Measurements from ENCODE around the gene RNF220.

Gene RNF220

DNA sequence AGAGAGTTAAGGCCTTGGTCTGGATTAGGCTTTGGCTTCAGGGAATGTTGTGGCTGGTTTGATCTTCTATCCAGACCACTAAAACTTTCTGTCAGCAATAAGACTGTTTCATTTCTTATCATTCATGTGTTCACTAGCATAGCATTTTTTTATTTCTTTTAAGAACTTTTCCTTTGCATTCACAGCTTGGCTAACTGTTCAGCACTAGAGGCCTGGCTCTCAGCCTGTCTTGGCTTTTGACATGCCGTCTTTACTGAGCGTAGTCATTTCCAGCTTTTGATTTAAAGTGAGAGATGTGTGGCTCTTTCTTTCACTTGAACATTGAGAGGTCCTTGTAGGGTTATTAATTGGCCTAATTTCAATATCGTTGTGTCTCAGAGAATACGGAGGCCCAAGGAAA lies 62.5 kb downstream of the RNF220 start:
- H3K27me3 Mint-ChIP-seq, result peaks cover 36% of the 10 kb centered on the region
- H3K4me1 Mint-ChIP-seq, result no peaks in the 10 kb centered on the region
- no peaks in the 10 kb centered on the region for H3K36me3 Mint-ChIP-seq (ENCODE audit: insufficient read depth)
- ATAC-seq (replicated peaks; ENCODE audit: extremely low read depth, poor library complexity, severe bottlenecking), result no peak
- peaks cover 5% of the 10 kb centered on the region for H3K9me3 Mint-ChIP-seq
- no peak overlapping the region for H3K4me3 Mint-ChIP-seq
- DNase-seq (ENCODE audit: low spot score in 2 of 2), result no peak
- H3K27ac Mint-ChIP-seq (ENCODE audit: low read depth), result no peak overlapping the region

DNA sequence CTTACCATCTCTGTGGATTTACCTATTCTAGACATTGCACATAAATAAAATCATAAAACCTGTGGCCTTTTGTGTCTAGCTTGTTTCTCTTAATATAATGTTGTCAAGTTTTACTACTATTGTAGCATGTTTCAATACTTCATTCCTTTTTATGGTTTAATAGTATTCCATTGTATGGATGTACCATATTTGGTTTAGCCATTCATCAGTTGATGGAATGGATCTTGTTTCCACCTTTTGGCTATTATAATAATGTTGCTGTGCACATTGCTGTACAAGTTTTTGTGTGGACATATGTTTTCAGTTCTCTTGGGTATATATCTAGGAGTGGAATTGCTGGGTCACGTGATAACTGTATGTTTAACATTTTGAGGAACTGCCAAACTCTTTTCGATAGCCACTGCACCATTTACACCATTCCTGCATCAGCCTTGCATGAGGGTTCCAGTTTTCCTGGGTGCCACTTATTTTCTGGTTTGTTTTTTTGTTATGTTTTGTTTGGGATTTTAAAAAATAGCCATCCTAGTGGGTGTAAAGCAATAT lies 66.9 kb downstream of the RNF220 start:
- no peak overlapping the region for H3K4me3 Mint-ChIP-seq
- no peaks in the 10 kb centered on the region for H3K4me1 Mint-ChIP-seq
- ATAC-seq (replicated peaks; ENCODE audit: extremely low read depth, poor library complexity, severe bottlenecking) (no peak), DNase-seq (ENCODE audit: low spot score in 2 of 2) (no peak)
- peaks cover 5% of the 10 kb centered on the region for H3K9me3 Mint-ChIP-seq
- H3K27me3 Mint-ChIP-seq, result peaks cover 28% of the 10 kb centered on the region
- no peak overlapping the region for H3K27ac Mint-ChIP-seq (ENCODE audit: low read depth)
- no peaks in the 10 kb centered on the region for H3K36me3 Mint-ChIP-seq (ENCODE audit: insufficient read depth)

GRCh38 chr1:44472620-44473525 lies 67.8 kb downstream of the RNF220 start:
- H3K27ac Mint-ChIP-seq (ENCODE audit: low read depth), result no peak overlapping the region
- peaks cover 27% of the 10 kb centered on the region for H3K27me3 Mint-ChIP-seq
- H3K9me3 Mint-ChIP-seq, result peaks cover 5% of the 10 kb centered on the region
- no peak overlapping the region for H3K4me3 Mint-ChIP-seq
- H3K36me3 Mint-ChIP-seq (ENCODE audit: insufficient read depth), result no peaks in the 10 kb centered on the region
- H3K4me1 Mint-ChIP-seq, result no peaks in the 10 kb centered on the region
- DNase-seq (ENCODE audit: low spot score in 2 of 2) (no peak), ATAC-seq (replicated peaks; ENCODE audit: extremely low read depth, poor library complexity, severe bottlenecking) (no peak)

- Mint-ChIP-seq H3K27ac (ENCODE audit: low read depth) (no peak overlapping the region), H3K4me3 (no peak overlapping the region), H3K36me3 (ENCODE audit: insufficient read depth) (no peaks in the 10 kb centered on the region), H3K9me3 (peaks cover 2% of the 10 kb centered on the region), H3K27me3 (peaks cover 26% of the 10 kb centered on the region), H3K4me1 (no peaks in the 10 kb centered on the region)
- no peak for DNase-seq (ENCODE audit: low spot score in 2 of 2)
- no peak for ATAC-seq (replicated peaks; ENCODE audit: extremely low read depth, poor library complexity, severe bottlenecking)
These were observed 71.8 kb downstream of the RNF220 start for GRCh38 chr1:44476891-44477290.

DNA sequence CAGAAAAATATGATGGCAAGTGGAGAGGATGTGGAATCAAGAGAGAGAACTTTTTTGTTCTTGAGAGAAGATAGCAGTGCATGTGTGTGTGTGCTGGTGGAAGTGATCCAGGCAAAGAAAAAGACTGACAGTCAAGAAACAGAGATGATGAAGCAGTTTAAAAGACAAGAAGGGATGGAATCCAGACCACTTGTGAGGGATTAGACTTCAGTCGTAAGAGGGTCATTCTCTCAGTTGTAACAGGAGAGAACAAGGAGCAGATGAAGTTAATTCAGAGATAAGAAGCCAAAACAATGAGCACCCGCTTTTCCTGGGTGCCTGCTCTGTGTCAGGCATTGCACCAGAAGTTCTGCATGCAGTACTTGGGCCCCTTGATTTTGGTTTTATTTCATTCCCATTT lies 76.6 kb downstream of the RNF220 start:
- H3K36me3 Mint-ChIP-seq (ENCODE audit: insufficient read depth), result no peaks in the 10 kb centered on the region
- no peak overlapping the region for H3K4me3 Mint-ChIP-seq
- H3K9me3 Mint-ChIP-seq, result no peaks in the 10 kb centered on the region
- DNase-seq (ENCODE audit: low spot score in 2 of 2) (no peak), ATAC-seq (replicated peaks; ENCODE audit: extremely low read depth, poor library complexity, severe bottlenecking) (no peak)
- no peak overlapping the region for H3K27ac Mint-ChIP-seq (ENCODE audit: low read depth)
- H3K4me1 Mint-ChIP-seq, result no peaks in the 10 kb centered on the region
- H3K27me3 Mint-ChIP-seq, result peaks cover 35% of the 10 kb centered on the region

GRCh38 chr1:44483089-44483874 lies 78.2 kb downstream of the RNF220 start:
- H3K4me1 Mint-ChIP-seq, result no peaks in the 10 kb centered on the region
- H3K9me3 Mint-ChIP-seq, result no peaks in the 10 kb centered on the region
- no peak for ATAC-seq (replicated peaks; ENCODE audit: extremely low read depth, poor library complexity, severe bottlenecking)
- H3K36me3 Mint-ChIP-seq (ENCODE audit: insufficient read depth), result no peaks in the 10 kb centered on the region
- DNase-seq (ENCODE audit: low spot score in 2 of 2), result no peak
- H3K27ac Mint-ChIP-seq (ENCODE audit: low read depth), result no peak overlapping the region
- H3K27me3 Mint-ChIP-seq, result peaks cover 35% of the 10 kb centered on the region
- H3K4me3 Mint-ChIP-seq, result no peak overlapping the region

DNA sequence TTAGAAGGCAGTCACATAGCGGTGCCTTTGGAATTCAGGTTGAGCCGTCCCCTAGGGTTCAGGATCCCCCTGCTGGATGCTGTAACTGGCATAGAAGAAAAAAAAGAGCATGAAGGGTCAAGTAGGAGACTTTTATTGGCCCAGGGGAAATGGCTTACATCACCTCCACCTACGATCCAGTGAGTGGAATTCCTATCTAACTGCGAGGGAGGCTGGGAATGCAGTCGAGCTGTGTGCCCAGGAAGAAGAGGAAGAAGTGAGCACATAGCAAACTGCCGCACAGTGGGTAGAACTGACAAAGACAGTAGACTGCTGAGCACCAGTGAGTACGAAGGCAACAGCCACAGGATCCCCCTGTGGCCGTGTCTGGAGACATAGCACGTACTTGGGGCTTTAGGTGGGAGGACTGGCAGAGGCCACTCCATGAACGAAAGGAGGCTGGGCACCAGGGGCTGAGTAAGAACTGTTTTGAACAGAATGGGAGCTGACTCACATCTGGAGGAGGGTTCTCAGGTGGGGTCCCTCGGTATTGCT lies 79.2 kb downstream of the RNF220 start:
- Mint-ChIP-seq H3K27ac (ENCODE audit: low read depth) (no peak overlapping the region), H3K36me3 (ENCODE audit: insufficient read depth) (no peaks in the 10 kb centered on the region), H3K4me3 (no peak overlapping the region), H3K4me1 (no peaks in the 10 kb centered on the region), H3K27me3 (peaks cover 41% of the 10 kb centered on the region), H3K9me3 (no peaks in the 10 kb centered on the region)
- ATAC-seq (replicated peaks; ENCODE audit: extremely low read depth, poor library complexity, severe bottlenecking) (no peak), DNase-seq (ENCODE audit: low spot score in 2 of 2) (no peak)

DNA sequence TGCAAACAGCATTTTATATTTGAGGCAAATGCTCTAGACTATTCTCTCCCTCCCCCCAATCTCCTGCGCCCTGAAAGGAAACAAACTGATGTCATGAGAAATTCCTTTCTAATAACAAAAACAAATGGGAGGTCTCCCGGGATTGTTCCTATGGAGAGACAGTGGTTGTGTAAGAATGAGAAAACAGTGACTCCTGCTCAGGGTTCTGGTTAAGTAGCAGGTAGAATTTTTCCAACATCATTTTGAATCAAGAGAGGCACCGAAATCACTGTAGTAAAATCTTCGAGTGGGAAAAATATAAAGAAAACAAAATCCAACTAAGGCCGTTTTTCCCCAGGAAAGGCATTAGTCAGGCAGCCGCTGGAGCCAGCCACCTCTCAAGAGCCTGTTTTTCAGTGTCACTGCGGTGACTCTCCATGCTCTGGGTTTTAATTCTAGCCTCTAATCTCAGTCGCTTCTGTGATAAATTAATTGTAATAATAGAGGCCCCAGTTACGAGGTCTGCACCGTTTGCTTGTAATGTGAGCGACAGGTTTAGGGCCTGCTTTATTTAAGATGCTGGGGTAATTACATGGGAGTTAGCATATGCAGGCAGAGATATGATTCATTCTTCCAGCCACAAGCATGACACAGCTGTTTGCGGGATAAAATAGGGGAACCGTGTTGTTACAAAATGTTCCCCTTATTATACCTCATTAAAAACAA lies 80.3 kb downstream of the RNF220 start:
- H3K27ac Mint-ChIP-seq (ENCODE audit: low read depth), result no peak overlapping the region
- no peaks in the 10 kb centered on the region for H3K9me3 Mint-ChIP-seq
- peak; percentile 24 for ATAC-seq (replicated peaks; ENCODE audit: extremely low read depth, poor library complexity, severe bottlenecking)
- H3K4me1 Mint-ChIP-seq, result no peaks in the 10 kb centered on the region
- peaks cover 38% of the 10 kb centered on the region for H3K27me3 Mint-ChIP-seq
- H3K36me3 Mint-ChIP-seq (ENCODE audit: insufficient read depth), result no peaks in the 10 kb centered on the region
- no peak overlapping the region for H3K4me3 Mint-ChIP-seq
- no peak for DNase-seq (ENCODE audit: low spot score in 2 of 2)

DNA sequence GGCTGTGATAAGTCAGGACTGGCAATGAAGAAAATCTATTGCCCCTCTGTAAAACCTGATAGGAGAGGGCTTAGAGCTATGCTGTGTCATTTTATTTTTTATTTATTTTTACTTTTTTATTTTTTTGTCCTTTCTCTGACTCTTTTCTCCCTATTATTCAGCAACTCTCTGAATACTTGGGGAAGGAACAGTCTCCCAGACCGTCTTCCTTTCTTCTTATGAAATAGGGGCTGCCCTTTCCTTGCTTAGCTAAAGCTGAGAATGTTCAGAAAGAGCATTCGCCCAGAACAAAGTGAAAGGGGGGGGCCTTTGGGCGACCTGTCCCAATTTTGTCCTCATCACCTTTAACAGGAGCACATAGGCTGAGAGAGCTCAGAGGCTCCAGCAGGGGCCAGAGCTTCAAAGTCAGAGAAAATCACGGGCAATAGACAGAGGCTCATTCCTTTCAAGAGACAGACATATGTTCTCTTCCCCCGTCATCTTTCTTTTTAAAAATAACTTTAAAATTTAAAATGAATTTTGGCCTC lies 80.9 kb downstream of the RNF220 start:
- Mint-ChIP-seq H3K27me3 (peaks cover 38% of the 10 kb centered on the region), H3K4me3 (no peak overlapping the region), H3K36me3 (ENCODE audit: insufficient read depth) (no peaks in the 10 kb centered on the region), H3K27ac (ENCODE audit: low read depth) (no peak overlapping the region), H3K4me1 (no peaks in the 10 kb centered on the region), H3K9me3 (no peaks in the 10 kb centered on the region)
- ATAC-seq (replicated peaks; ENCODE audit: extremely low read depth, poor library complexity, severe bottlenecking) (no peak), DNase-seq (ENCODE audit: low spot score in 2 of 2) (no peak)

GRCh38 chr1:44489481-44489880 lies 84.4 kb downstream of the RNF220 start:
- no peaks in the 10 kb centered on the region for H3K36me3 Mint-ChIP-seq (ENCODE audit: insufficient read depth)
- no peak overlapping the region for H3K27ac Mint-ChIP-seq (ENCODE audit: low read depth)
- no peaks in the 10 kb centered on the region for H3K9me3 Mint-ChIP-seq
- peaks cover 40% of the 10 kb centered on the region for H3K27me3 Mint-ChIP-seq
- no peaks in the 10 kb centered on the region for H3K4me1 Mint-ChIP-seq
- ATAC-seq (replicated peaks; ENCODE audit: extremely low read depth, poor library complexity, severe bottlenecking), result no peak
- no peak overlapping the region for H3K4me3 Mint-ChIP-seq
- no peak for DNase-seq (ENCODE audit: low spot score in 2 of 2)

DNA sequence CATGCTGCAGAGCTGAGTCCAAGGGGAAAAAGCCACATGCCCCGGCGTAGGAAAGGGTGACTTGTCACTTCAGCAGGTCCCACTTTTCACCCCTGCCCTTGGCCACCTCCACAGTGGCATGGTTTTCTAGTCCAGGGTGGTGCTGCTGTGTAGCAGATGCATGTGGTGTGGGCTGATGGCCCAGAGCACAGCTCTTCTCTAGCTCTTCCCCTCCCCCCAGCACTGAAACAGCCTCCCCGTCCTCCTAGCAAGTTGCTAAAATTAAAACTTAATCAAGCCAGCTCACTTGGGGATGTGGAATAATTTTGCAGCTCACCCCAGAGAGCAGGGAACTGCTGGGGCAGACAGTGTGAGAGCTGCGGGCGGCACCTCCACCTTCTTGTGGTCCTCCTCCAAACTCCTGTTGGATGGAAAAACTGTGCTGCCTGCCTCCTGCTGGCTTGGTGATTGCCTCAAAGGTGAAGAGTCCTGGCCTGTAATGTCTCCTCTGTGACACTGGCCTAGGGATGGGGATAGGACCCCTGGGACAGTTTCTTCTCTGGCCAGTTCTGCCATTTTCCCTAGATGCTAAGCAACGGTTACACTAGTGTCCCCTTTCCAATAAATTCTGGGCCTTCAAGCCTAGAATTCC lies 91.6 kb downstream of the RNF220 start:
- Mint-ChIP-seq H3K9me3 (no peaks in the 10 kb centered on the region), H3K36me3 (ENCODE audit: insufficient read depth) (no peaks in the 10 kb centered on the region), H3K4me3 (no peak overlapping the region), H3K4me1 (no peaks in the 10 kb centered on the region), H3K27ac (ENCODE audit: low read depth) (no peak overlapping the region), H3K27me3 (peaks cover 9% of the 10 kb centered on the region)
- no peak for ATAC-seq (replicated peaks; ENCODE audit: extremely low read depth, poor library complexity, severe bottlenecking)
- DNase-seq (ENCODE audit: low spot score in 2 of 2), result no peak
